Measurements from ENCODE around the gene KCNT1.

The KCNT1 gene

GRCh38 chr9:135727257-135727875 is 25.4 kb downstream of the KCNT1 start:
- in situ Hi-C loops (cut with MboI; ENCODE audit: low sequenced_read_pairs, unreplicated experiment) = no loop called here
- TF ChIP-seq CTCF (IDR thresholded peaks at IDR 0.05; ENCODE audit: borderline replicate concordance, control extremely low read depth, extremely low read depth, insufficient read depth, missing control alignments) = no peak
- DNase-seq (ENCODE audit: low spot score) = no peak

- TF ChIP-seq CTCF (IDR thresholded peaks at IDR 0.05; ENCODE audit: borderline replicate concordance, control extremely low read depth, extremely low read depth, insufficient read depth, missing control alignments) = no peak
- in situ Hi-C loops (cut with MboI; ENCODE audit: low sequenced_read_pairs, unreplicated experiment) = no loop called here
- no peak for DNase-seq (ENCODE audit: low spot score)
Measured at GRCh38 chr9:135728436-135729110, 26.6 kb downstream of the KCNT1 start.

- no peak for TF ChIP-seq CTCF (IDR thresholded peaks at IDR 0.05; ENCODE audit: borderline replicate concordance, control extremely low read depth, extremely low read depth, insufficient read depth, missing control alignments)
- in situ Hi-C loops (cut with MboI; ENCODE audit: low sequenced_read_pairs, unreplicated experiment) = no loop called here
- DNase-seq (ENCODE audit: low spot score) = no peak
Measured at GRCh38 chr9:135729480-135729879, 27.5 kb downstream of the KCNT1 start.

- TF ChIP-seq CTCF (IDR thresholded peaks at IDR 0.05; ENCODE audit: borderline replicate concordance, control extremely low read depth, extremely low read depth, insufficient read depth, missing control alignments) = no peak
Measured at GRCh38 chr9:135731454-135731853, 29.5 kb downstream of the KCNT1 start.

GRCh38 chr9:135732569-135733257 is 30.7 kb downstream of the KCNT1 start:
- no peak for DNase-seq (ENCODE audit: low spot score)
- TF ChIP-seq CTCF (IDR thresholded peaks at IDR 0.05; ENCODE audit: borderline replicate concordance, control extremely low read depth, extremely low read depth, insufficient read depth, missing control alignments) = no peak
- in situ Hi-C loops (cut with MboI; ENCODE audit: low sequenced_read_pairs, unreplicated experiment) = no loop called here

More at GRCh38 chr9:135731454-135731853, 29.5 kb downstream of the KCNT1 start:
- in situ Hi-C loops (cut with MboI; ENCODE audit: low sequenced_read_pairs, unreplicated experiment) = no loop called here
- DNase-seq (ENCODE audit: low spot score) = no peak

GRCh38 chr9:135734616-135735144 is 32.7 kb downstream of the KCNT1 start:
- TF ChIP-seq CTCF (IDR thresholded peaks at IDR 0.05; ENCODE audit: borderline replicate concordance, control extremely low read depth, extremely low read depth, insufficient read depth, missing control alignments) = no peak
- in situ Hi-C loops (cut with MboI; ENCODE audit: low sequenced_read_pairs, unreplicated experiment) = no loop called here
- DNase-seq (ENCODE audit: low spot score) = no peak

Measured in GM13976 (cell line).